ENCODE measurements around the gene KRTAP10-9.

GRCh38 chr21:44616591-44616926, 10.3 kb upstream of the KRTAP10-9 start:
- TF ChIP-seq CEBPB (IDR thresholded peaks at IDR 0.05; ENCODE audit: low read depth, low read length): no peak
- TF ChIP-seq EZH2 (IDR thresholded peaks at IDR 0.05; ENCODE audit: low read depth, low read length, severe bottlenecking): no peak
- no peak for TF ChIP-seq MAX (IDR thresholded peaks at IDR 0.05)
- TF ChIP-seq, protein P1, sequence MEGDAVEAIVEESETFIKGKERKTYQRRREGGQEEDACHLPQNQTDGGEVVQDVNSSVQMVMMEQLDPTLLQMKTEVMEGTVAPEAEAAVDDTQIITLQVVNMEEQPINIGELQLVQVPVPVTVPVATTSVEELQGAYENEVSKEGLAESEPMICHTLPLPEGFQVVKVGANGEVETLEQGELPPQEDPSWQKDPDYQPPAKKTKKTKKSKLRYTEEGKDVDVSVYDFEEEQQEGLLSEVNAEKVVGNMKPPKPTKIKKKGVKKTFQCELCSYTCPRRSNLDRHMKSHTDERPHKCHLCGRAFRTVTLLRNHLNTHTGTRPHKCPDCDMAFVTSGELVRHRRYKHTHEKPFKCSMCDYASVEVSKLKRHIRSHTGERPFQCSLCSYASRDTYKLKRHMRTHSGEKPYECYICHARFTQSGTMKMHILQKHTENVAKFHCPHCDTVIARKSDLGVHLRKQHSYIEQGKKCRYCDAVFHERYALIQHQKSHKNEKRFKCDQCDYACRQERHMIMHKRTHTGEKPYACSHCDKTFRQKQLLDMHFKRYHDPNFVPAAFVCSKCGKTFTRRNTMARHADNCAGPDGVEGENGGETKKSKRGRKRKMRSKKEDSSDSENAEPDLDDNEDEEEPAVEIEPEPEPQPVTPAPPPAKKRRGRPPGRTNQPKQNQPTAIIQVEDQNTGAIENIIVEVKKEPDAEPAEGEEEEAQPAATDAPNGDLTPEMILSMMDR (IDR thresholded peaks at IDR 0.05; ENCODE audit: control extremely low read depth in 1 of 3, insufficient read depth in 1 of 3, low read depth in 1 of 3, low read length in 3 of 3): no peak
- no peak for TF ChIP-seq TAF1 (IDR thresholded peaks at IDR 0.05; ENCODE audit: low read depth, low read length)
- TF ChIP-seq JUND (IDR thresholded peaks at IDR 0.05; ENCODE audit: low read length): no peak
- no peak for TF ChIP-seq POLR2A (IDR thresholded peaks at IDR 0.05; ENCODE audit: control extremely low read depth in 1 of 2, low read depth in 2 of 2, low read length in 2 of 2)
- no peak for TF ChIP-seq SAP30 (IDR thresholded peaks at IDR 0.05; ENCODE audit: insufficient read depth, insufficient replicate concordance, low read length)
- TF ChIP-seq RFX5 (IDR thresholded peaks at IDR 0.05; ENCODE audit: borderline replicate concordance, low read depth, low read length): no peak
- no peak for TF ChIP-seq EP300 (IDR thresholded peaks at IDR 0.05; ENCODE audit: borderline replicate concordance in 1 of 2, low read depth in 2 of 2, low read length in 2 of 2)
- no peak for TF ChIP-seq POLR2AphosphoS5 (IDR thresholded peaks at IDR 0.05; ENCODE audit: low read depth, low read length)
- no peak for TF ChIP-seq ATF2 (IDR thresholded peaks at IDR 0.05; ENCODE audit: low read length)
- no peak for TF ChIP-seq TEAD4 (IDR thresholded peaks at IDR 0.05; ENCODE audit: low read depth, low read length)

Measured in H1 (cell line).